IPS-15b (cell line): ENCODE measurements around the gene INCA1.

Experiments used
- H3K27me3 ChIP-seq: one replicate; pipeline ENCODE4 v1.6.1; 2013; ENCODE audit warnings: low read length; ENCODE audit not compliant: control insufficient read depth, insufficient read depth
- H3K36me3 ChIP-seq: one replicate; pipeline ENCODE4 v1.6.1; 2013; ENCODE audit warnings: low read length; ENCODE audit not compliant: control insufficient read depth, insufficient read depth
- H3K4me1 ChIP-seq: one replicate; pipeline ENCODE4 v1.6.1; 2013; ENCODE audit warnings: mild to moderate bottlenecking, low read length; ENCODE audit not compliant: control insufficient read depth, insufficient read depth
- H3K4me3 ChIP-seq: one replicate; pipeline ENCODE4 v1.5.1; 2013; ENCODE audit warnings: low read depth, low read length
- H3K9ac ChIP-seq: one replicate; pipeline ENCODE4 v1.6.1; 2013; ENCODE audit warnings: low read depth, mild to moderate bottlenecking, low read length
- H3K9me3 ChIP-seq: one replicate; pipeline ENCODE4 v1.6.1; 2013; ENCODE audit warnings: mild to moderate bottlenecking, low read length; ENCODE audit not compliant: control insufficient read depth, insufficient read depth

INCA1 gene

DNA sequence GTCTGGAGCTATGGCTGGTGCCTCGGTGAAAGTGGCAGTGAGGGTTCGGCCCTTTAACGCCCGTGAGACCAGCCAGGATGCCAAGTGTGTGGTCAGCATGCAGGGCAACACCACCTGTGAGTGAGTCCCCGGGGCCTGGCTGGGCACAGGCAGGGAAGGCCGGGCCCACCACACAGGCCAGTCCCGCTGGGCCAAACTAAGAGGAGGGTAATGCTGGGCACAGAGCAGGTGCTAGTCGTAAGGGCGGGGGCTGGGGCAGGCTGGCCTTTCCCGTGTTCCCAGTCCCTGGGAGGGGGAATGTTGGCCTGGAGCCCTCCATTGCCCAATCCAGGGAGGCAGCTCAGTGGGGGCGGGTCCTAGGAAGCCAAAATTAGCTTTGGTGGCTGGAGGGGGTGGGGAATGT, 2.9 kb upstream of the INCA1 start:
- H3K36me3 ChIP-seq, result peaks cover 42% of the 10 kb centered on the region
- H3K9me3 ChIP-seq, result no peaks in the 10 kb centered on the region
- no peak overlapping the region for H3K4me3 ChIP-seq
- peaks cover 6% of the 10 kb centered on the region for H3K4me1 ChIP-seq
- H3K27me3 ChIP-seq, result peaks cover 3% of the 10 kb centered on the region
- H3K9ac ChIP-seq, result no peak overlapping the region

DNA sequence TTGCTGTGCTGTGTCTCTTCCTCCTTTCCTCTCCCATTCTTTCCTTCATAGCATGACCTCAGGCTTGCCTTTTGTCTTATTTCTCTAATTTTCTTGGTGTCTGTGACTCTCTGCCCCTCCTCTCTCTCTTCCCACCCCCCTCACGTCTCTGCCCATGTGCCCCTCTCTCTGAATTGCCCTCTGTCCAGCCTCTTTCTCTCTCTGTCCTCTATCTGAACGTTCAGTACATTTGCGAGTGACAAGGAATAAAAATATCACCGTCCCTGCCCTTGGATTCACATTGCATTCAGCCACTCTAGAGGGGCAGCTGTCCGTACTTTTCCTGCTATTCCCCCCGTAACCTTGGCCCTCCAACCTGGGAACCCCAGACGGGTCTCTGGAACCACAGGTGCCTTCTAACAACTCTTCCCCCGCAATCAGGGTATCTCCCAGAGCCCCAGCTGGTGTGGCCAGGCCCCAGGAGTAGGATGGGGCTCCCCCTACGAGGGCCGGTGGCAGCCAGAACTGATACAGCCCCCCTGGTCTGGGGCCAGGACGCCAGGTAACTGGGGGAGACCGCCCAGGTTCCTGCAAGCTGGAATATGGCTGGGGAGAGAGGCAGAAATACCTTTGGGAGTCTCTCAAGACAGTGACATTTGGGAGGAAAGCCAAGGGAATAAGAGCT, 2.2 kb upstream of the INCA1 start:
- H3K4me1 ChIP-seq, result peaks cover 6% of the 10 kb centered on the region
- peak overlapping the region; percentile 54 for H3K9ac ChIP-seq
- H3K9me3 ChIP-seq, result no peaks in the 10 kb centered on the region
- peaks cover 3% of the 10 kb centered on the region for H3K27me3 ChIP-seq
- H3K4me3 ChIP-seq, result peak overlapping the region; percentile 87
- H3K36me3 ChIP-seq, result peaks cover 36% of the 10 kb centered on the region

DNA sequence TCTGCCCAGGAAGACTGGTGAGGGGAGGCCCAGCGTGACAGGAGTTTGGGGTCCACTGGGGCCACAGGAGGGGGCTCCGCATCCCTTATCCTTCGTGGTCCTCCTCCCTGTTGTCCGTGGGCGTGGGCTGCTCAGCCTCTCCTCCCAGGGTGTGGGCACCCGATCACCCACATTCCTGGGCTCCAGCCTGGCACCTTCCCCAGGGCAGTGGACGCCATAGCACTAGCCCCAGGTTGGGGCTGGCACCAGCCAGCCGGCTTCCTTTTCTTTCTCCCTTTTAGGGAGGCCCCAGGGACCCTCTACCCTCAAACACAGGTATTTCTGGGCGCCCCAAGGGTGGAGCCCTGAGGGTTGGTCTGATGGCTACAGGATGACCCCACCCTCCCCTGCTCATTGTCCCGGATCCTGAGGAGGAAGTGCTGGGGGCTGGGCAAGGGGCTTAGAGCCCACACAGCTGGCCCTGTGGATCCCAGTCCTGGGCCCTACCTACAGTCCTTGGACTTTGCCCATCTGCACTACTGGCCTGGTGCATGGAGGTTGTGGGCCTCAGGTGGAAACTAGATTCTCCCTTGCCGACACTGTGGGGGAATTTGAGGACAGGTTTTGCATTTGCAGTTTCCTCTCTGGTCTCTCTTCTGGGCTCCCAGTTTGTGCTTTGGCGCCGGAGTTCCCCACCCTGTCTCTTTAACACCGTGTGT, 1.6 kb upstream of the INCA1 start:
- Histone ChIP-seq H3K4me3 (peak overlapping the region; percentile 87), H3K9ac (peak overlapping the region; percentile 54), H3K27me3 (peaks cover 3% of the 10 kb centered on the region), H3K36me3 (peaks cover 29% of the 10 kb centered on the region), H3K4me1 (peaks cover 6% of the 10 kb centered on the region), H3K9me3 (no peaks in the 10 kb centered on the region)

DNA sequence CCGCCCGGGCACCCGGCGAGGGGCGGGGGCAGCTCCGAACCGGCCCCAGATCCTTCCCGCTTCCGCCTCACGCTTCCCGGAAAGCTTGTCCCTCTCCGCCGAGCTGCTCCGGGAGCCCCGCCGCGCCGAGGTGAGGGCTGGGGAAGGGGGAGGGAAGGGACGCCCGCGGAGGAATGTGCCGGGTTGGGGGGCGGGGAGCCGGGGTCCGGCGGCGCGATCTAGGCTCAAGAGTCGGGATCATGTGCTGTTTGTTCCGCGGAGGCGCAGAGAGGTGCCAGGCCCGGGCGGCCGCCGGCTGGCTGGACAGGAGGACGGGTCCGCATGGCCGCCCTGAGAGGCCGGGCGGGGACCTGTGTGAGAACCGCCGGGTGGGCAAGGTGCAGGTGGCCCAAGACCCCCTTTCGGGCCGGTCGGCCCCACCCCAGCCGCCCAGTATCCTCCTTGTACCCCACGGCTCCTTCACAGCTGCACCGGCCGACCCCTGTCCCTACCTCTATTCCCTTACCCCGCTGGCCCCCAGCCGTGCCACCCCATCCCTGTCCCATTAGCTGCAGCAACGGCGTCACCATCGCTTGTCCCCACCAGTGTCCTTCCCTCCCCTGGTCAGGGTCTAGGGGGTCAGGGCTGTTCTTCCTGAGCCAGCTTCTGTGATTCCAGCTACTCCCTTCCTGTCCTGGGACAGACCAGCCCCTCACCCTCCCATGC, 857 bp upstream of the INCA1 start:
- peaks cover 3% of the 10 kb centered on the region for H3K27me3 ChIP-seq
- H3K9me3 ChIP-seq, result no peaks in the 10 kb centered on the region
- H3K36me3 ChIP-seq, result peaks cover 22% of the 10 kb centered on the region
- peaks cover 6% of the 10 kb centered on the region for H3K4me1 ChIP-seq
- peak overlapping the region; percentile 87 for H3K4me3 ChIP-seq
- H3K9ac ChIP-seq, result peak overlapping the region; percentile 54

DNA sequence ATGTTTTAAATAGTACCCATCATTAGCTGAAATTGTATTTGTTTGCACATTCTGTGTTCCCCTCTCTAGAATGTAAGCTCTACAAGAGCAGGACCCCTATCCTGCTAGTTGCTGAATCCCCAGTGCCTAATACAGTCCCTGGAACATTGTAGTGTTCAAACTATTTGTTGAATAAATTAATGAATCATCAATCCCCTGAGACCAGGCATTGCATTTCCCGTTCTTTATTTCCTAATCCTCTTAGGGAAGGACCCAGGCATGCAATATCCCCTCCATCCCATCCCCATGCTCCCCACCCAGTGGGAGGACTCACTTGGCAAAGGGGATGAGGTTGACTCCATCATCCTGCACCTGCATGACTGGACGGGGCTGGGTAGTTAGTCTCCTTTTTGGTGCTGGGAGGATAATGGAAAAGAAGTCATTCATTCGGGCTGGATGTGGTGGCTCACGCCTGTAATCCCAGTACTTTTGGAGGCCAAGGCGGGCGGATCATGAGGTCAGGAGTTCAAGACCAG, 3.2 kb downstream of the INCA1 start:
- Histone ChIP-seq H3K4me3 (no peak overlapping the region), H3K9ac (no peak overlapping the region), H3K4me1 (peaks cover under 1% of the 10 kb centered on the region), H3K9me3 (no peaks in the 10 kb centered on the region), H3K27me3 (peaks cover 3% of the 10 kb centered on the region), H3K36me3 (no peaks in the 10 kb centered on the region)

DNA sequence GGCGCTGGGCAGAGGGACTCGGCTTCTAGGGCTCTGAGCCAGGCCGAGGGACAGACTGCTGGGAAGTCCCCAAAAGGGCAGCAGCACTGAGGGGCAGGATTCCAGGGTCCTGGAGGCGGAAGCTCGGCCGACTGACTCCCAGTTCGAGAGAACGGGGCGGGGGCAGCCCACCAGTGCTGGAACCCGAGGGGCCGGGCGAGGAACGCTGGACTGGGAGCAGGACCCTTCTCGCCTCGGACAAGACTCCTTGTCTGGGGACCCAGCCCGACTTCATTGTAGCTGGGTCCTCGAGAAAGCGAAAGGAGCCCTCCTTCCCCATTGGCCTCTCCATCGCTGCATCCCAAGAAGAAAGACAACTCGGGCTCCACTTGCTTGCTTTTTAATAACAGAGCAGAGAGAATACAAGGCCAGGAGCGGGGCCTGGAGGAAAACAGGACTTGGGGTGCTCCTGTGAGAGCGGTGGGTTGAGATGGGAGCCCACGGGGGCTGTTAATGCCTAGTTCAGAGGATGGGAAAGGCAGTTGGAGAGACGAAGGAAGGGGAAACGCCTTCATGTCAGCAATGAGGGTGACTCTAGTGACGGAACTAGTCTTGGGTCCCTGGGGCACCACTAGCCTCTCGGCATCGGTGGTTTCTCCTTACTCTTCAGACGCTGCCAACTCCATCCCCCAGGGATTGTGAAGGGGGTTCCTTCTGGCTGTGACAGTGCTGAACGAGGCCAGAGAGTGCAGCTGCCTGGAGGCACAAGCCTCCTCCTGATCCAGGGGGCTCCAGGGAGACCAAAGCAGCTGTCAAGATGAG, 9.4 kb downstream of the INCA1 start:
- no peaks in the 10 kb centered on the region for H3K9me3 ChIP-seq
- peaks cover 4% of the 10 kb centered on the region for H3K4me1 ChIP-seq
- H3K9ac ChIP-seq, result peak overlapping the region; percentile 54
- H3K27me3 ChIP-seq, result no peaks in the 10 kb centered on the region
- H3K4me3 ChIP-seq, result peak overlapping the region; percentile 82
- no peaks in the 10 kb centered on the region for H3K36me3 ChIP-seq

DNA sequence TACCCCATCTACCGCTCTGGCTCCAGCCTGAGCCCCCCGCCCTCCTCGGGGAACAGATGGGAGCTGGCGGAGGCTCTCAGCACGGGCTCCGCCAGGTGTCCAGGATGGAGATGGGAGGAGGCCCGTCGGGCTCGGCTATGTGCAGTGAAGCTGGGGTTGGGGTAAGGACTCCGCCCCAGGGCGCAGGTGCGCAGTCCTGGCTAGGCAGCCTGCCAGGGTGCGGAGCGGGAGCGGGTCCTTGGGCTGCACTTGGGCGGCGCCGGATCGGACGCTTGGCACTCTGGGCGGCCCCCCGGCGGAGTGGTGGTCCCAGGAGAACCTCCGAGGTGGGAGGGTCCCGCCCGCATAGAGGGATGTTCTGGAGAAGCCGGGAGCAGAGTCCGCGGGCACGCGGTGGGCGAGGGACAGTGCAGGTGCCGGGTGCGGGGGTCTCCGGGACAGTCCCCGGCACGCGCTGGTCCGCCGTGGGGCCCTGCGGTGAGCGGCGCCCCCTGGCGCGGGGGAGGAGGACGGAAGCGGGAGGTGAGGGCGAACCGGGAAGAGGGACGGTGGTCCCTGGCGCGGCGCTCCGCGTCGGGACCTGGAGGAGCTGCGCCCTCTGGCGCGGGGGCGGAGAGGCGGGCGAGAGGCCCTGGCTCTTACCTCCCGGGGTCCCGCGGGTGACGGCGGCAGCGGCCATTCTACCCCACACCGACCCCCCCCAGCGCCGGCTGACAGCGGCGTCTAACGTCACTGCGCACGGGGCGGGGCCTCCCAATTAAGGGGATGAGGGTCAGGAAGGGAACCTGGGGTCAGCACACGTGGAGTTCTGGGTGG, 10.2 kb downstream of the INCA1 start, which contains the start of gene CAMTA2:
TSS of gene CAMTA2 (minus strand) at position 725 of the 816 bp plus-strand sequence. CDS start 1,453 bp downstream, outside the sequence.
- no peaks in the 10 kb centered on the region for H3K36me3 ChIP-seq
- H3K27me3 ChIP-seq, result no peaks in the 10 kb centered on the region
- H3K9me3 ChIP-seq, result no peaks in the 10 kb centered on the region
- H3K9ac ChIP-seq, result peak within 1 kb of the TSS; percentile 54
- peak within 1 kb of the TSS; percentile 82 for H3K4me3 ChIP-seq
- H3K4me1 ChIP-seq, result peaks cover 4% of the 10 kb centered on the region

DNA sequence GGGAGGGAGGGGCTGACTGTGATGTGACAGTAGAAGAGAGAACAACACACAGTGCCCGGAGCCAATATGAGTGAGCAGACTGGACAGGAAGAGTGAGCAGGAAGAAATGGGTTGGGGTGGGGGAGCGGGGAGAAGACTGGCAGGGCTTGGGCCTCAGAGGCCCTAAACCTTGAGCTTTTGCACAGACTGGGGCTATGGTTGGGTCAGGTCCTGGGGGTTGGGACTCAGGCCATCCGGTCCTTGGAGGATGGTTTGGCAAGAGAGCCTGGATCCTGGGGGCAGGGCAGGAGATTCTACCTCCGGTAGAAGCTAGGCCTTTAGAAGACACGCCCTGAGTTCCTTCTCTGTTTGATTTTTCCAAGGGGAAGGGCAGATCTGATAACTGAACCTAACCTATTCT, 10.9 kb downstream of the INCA1 start:
- Histone ChIP-seq H3K9ac (no peak overlapping the region), H3K4me1 (peaks cover 4% of the 10 kb centered on the region)

DNA sequence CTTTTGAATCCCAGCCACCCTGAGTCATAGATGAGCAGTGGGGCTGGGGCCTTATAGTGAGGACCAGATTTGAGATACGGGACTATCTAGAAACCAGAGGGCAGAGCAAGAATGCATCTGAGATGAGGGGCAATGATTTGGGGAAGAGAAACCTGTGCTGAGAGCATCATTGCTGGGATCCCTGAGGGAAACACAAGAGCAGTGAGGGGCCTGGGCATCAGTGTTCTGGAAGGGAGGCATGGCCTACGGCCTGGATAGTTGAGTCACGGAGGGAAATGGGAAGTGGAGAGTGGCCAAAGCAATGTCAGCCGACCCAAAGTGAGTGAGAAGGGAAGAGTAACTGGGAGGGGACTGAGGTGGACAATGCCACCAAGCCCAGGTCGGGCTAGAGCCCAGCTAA, 15.0 kb downstream of the INCA1 start:
- H3K36me3 ChIP-seq, result peaks cover 5% of the 10 kb centered on the region
- H3K4me1 ChIP-seq, result peaks cover 4% of the 10 kb centered on the region
- no peaks in the 10 kb centered on the region for H3K9me3 ChIP-seq

More for the DNA sequence above, 10.9 kb downstream of the INCA1 start:
- Histone ChIP-seq H3K4me3 (peak overlapping the region; percentile 82), H3K9me3 (no peaks in the 10 kb centered on the region), H3K27me3 (no peaks in the 10 kb centered on the region), H3K36me3 (no peaks in the 10 kb centered on the region)

DNA sequence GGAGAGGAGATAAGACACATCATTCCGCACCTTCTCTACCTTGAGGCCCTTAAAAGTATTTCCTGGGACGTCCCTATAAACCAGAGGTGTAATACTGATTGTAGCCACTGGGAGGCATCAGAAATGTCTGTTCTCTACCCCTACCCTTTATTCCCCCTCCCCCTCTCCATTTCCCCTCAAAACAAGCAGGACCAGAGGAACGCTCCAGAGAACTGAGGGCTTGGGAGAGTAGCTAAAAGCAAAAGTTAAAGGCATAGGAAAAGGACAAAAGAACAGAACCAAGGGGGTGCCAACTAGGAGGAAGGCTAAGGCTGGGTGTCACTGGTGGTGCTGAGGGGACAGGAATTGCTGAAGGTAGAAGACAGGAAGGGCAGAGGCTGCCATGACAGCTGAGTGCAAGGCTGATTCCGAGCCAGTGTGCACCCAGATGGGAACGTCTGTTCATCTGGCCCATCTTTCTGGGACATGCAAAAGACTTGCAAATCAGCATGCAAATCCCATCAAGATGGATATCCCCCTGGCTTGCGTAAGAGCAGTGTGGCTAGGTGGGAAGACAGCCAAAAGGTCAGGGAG, 16.6 kb downstream of the INCA1 start:
- H3K27me3 ChIP-seq, result peaks cover 7% of the 10 kb centered on the region
- H3K4me1 ChIP-seq, result peaks cover 4% of the 10 kb centered on the region
- no peaks in the 10 kb centered on the region for H3K9me3 ChIP-seq
- H3K9ac ChIP-seq, result no peak overlapping the region
- no peak overlapping the region for H3K4me3 ChIP-seq
- H3K36me3 ChIP-seq, result peaks cover 5% of the 10 kb centered on the region

More for the DNA sequence above, 15.0 kb downstream of the INCA1 start:
- H3K27me3 ChIP-seq, result peaks cover 7% of the 10 kb centered on the region
- no peak overlapping the region for H3K9ac ChIP-seq
- no peak overlapping the region for H3K4me3 ChIP-seq
